Tibial nerve (tissue), 3 donors: ENCODE data around the gene LTC4S.

Experiments used
- POLR2A ChIP-seq, 2 donors: fragments of 450-650 bp; IDR thresholded peaks; one replicate each; pipeline ENCODE4 v1.6.1; 2017; ENCODE audit warnings: antibody characterized with exemption in 2 of 2, mild to moderate bottlenecking in 2 of 2, moderate library complexity in 2 of 2
- TF ChIP-seq, protein P1 (sequence below), 5 experiments: fragments of 200-600 bp in 3 of 5; fragments of 450-650 bp in 2 of 5; sonication (generic) in 3 of 5; IDR thresholded peaks; one replicate each; pipeline ENCODE4 v1.5.1; 2016 to 2019; ENCODE audit warnings: antibody characterized with exemption in 5 of 5, mild to moderate bottlenecking in 3 of 5, moderate library complexity in 2 of 5

DNA sequence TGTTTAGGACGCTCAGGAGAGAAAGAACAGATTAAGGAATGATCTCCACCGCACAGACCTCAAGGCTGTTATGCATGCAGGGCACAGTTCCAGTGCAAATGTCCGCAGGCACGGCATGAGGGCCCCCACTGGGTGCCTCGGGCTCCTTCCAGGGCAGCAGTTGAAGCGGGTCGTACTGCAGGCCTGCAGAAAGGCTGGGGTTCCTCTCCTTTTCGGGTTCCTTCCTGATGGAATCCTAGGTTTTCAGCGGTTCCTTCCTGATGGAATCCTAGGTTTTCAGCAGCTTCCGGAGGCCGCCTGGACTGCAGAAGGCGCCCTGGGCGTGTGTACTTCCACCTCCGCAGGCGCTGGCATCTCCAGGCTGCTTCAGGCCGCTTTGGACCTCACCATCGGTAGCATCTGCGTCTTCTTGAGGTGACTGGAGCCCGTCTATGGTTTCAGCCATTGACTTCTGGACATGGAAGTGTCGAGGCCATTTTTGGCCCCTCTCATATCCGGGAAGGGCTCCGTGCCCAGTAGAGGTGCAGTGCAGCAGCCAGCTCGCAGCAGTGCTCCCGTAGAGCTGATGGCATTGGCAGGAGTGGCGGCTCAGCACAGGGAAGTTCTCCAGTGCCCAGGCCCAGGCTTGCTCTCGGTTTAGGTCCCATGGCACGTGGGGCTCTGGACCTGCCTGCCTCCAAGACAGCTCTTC is 18.5 kb downstream of the LTC4S start:
- TF ChIP-seq, protein P1, sequence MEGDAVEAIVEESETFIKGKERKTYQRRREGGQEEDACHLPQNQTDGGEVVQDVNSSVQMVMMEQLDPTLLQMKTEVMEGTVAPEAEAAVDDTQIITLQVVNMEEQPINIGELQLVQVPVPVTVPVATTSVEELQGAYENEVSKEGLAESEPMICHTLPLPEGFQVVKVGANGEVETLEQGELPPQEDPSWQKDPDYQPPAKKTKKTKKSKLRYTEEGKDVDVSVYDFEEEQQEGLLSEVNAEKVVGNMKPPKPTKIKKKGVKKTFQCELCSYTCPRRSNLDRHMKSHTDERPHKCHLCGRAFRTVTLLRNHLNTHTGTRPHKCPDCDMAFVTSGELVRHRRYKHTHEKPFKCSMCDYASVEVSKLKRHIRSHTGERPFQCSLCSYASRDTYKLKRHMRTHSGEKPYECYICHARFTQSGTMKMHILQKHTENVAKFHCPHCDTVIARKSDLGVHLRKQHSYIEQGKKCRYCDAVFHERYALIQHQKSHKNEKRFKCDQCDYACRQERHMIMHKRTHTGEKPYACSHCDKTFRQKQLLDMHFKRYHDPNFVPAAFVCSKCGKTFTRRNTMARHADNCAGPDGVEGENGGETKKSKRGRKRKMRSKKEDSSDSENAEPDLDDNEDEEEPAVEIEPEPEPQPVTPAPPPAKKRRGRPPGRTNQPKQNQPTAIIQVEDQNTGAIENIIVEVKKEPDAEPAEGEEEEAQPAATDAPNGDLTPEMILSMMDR (IDR thresholded peaks at IDR 0.05): no peak
- no peak for TF ChIP-seq POLR2A (IDR thresholded peaks at IDR 0.05)
